T follicular helper cell (primary cell): Measurements from ENCODE around the gene STK40.

Source experiments
- DNase-seq: peaks from one replicate; pipeline ENCODE4 v3.0.0-alpha.2; 2020; ENCODE audit warnings: low read depth

STK40 gene

GRCh38 chr1:36397378-36398230 lies 11.9 kb upstream of the STK40 start, which contains the start of gene LSM10:
Gene LSM10 (minus strand): TSS chr1:36397908. CDS start chr1:36394129, 3,779 bp downstream.
- DNase-seq: peak; percentile 89

GRCh38 chr1:36397083-36397377 lies 11.3 kb upstream of the STK40 start:
- DNase-seq: no peak

GRCh38 chr1:36396359-36396758 lies 10.6 kb upstream of the STK40 start:
- DNase-seq: no peak

- DNase-seq: no peak
Measured at GRCh38 chr1:36393686-36394085, 8.0 kb upstream of the STK40 start.

- no peak for DNase-seq
Measured at GRCh38 chr1:36392836-36393235, 7.1 kb upstream of the STK40 start.

GRCh38 chr1:36391271-36391670 lies 5.5 kb upstream of the STK40 start:
- DNase-seq: no peak

GRCh38 chr1:36390411-36390810 lies 4.7 kb upstream of the STK40 start:
- DNase-seq: no peak

- DNase-seq: no peak
Measured at GRCh38 chr1:36389999-36390398, 4.3 kb upstream of the STK40 start.

GRCh38 chr1:36389261-36389660 lies 3.5 kb upstream of the STK40 start:
- no peak for DNase-seq

GRCh38 chr1:36387141-36387949 lies 1.6 kb upstream of the STK40 start:
- DNase-seq: no peak

- DNase-seq: peak; percentile 79
Measured at GRCh38 chr1:36386265-36387140, 779 bp upstream of the STK40 start.

GRCh38 chr1:36384542-36385409 lies 948 bp downstream of the STK40 start:
- DNase-seq: peak; percentile 28

GRCh38 chr1:36383240-36383639 lies 2.5 kb downstream of the STK40 start:
- no peak for DNase-seq

GRCh38 chr1:36382669-36383068 lies 3.1 kb downstream of the STK40 start:
- DNase-seq: no peak

GRCh38 chr1:36382231-36382630 lies 3.5 kb downstream of the STK40 start:
- DNase-seq: no peak

GRCh38 chr1:36381405-36381804 lies 4.3 kb downstream of the STK40 start:
- no peak for DNase-seq

- DNase-seq: no peak
Measured at GRCh38 chr1:36380782-36381181, 4.9 kb downstream of the STK40 start.

GRCh38 chr1:36380143-36380619 lies 5.5 kb downstream of the STK40 start:
- DNase-seq: no peak

- no peak for DNase-seq
Measured at GRCh38 chr1:36377791-36378492, 7.8 kb downstream of the STK40 start.

GRCh38 chr1:36372617-36373016 lies 13.1 kb downstream of the STK40 start:
- no peak for DNase-seq
